HT1080 (cell line): ENCODE data around the gene PDGFC. TPM values are rescaled to one million over a fixed set of nuclear protein-coding genes. Genes with fewer than 3 reads are reported as not detected.

Source experiments
- DNase-seq: peaks from one replicate; pipeline ENCODE4 v3.0.0-alpha.2; 2015; ENCODE audit warnings: low read depth
- total RNA-seq: library from RNA; depleted of rRNA; stranded (reverse); fragments of >200 nt; shearing (Covaris generic); gene quantifications from 2 replicates; pipeline ENCODE4 v1.2.3, GENCODE V29; 2014

Gene PDGFC
- total RNA-seq, 1 experiment from 2014 or later, result 52.3 TPM

- no peak for DNase-seq
These were observed 184.9 kb downstream of the PDGFC start for GRCh38 chr4:156786713-156787112.

DNA sequence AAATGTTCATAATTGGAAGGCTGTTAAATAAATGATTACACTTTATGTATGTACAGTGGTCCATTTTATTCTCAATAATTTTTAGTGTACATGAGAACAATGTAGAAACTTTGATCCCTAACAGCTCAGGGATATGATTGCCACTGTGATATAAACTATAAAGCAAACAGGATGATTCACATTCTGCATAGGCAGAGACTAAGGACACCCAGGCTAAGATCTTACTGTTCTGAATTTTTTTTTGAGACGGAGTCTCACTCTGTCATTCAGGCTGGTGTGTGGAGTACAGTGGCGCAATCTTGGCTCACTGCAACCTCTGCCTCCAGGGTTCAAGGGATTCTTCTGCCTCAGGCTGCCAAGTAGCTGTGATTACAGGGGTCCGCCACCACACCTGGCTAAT, 186.6 kb downstream of the PDGFC start:
- no peak for DNase-seq

DNA sequence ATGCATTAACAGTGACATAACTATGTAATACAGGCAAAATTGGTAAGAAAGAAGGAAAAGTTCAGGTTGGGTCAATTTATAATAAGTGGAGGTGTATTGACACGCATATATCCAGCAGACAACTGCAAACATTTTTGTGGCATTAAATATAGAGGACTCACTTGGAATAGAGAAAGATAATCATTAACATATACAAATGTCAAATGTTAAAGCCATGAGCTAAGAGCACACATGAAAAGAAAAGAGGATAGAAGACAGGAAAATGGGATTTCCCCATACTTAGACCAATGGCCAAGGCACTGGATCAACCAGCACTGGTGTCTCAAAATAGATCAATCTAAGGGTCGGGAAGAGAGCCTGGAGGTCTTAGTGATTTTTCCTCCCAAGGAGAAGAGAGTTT, 187.6 kb downstream of the PDGFC start:
- no peak for DNase-seq

- DNase-seq, result no peak
These were observed 189.1 kb downstream of the PDGFC start for GRCh38 chr4:156782491-156782890.

- DNase-seq, result peak; percentile 62
These were observed 189.7 kb downstream of the PDGFC start for GRCh38 chr4:156781852-156782251.

- peak; percentile 96 for DNase-seq
These were observed 191.8 kb downstream of the PDGFC start for GRCh38 chr4:156779774-156780173.

DNA sequence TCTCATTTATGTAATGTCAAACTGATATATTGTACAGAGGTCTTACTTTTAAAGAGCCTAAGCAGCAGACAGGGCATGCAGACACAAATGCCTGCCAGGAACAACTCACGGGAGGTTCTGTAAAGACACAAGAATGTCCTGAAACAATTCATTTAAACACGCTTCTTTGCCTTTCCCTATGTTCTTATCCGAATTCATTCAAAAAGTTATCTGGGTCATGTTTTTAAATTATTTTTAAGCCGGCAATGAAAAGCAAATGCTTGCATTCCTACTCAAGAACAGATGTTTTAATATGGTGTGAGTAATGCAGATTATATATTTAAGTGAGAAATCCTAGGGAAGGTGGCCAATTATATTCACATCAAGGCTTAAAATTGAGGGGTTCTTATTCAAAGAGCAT, 192.6 kb downstream of the PDGFC start:
- DNase-seq, result peak; percentile 26

DNA sequence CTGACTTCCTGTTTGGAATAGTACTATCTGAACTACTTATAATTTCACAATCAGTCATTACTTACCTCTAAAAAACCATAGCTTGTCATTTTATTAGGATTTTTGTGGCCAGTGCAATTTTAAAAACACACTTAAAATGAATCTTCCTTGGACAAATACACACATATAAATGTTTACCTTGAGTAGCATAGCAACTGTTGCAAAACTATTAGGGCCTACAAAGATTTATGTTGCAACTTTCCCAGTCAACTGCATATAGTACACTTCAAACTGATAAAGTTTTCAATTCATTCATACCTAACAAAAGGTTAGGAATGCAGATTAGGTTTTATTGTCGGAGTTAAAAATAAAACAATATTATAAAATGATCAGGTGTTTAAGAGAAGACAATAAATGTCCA, 193.0 kb downstream of the PDGFC start:
- no peak for DNase-seq

DNA sequence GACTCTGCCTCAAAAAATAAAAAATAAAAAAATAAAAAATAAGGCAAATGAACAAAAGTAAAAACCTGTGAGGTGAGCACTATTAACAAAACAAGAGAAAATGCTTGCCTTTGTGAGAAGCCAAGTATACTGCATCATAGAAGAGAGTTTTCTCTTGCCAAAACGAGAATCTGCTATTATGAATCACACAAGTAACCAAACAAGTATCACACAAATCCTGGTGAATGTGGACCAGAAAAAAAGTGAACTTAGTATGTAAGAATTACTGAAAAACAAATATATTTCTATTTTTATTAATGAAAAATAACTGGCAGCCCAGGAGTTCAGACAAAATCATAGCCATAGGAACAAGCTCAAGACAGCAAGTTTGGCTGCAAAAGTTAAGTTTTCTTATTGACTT, 193.5 kb downstream of the PDGFC start:
- DNase-seq, result no peak

DNA sequence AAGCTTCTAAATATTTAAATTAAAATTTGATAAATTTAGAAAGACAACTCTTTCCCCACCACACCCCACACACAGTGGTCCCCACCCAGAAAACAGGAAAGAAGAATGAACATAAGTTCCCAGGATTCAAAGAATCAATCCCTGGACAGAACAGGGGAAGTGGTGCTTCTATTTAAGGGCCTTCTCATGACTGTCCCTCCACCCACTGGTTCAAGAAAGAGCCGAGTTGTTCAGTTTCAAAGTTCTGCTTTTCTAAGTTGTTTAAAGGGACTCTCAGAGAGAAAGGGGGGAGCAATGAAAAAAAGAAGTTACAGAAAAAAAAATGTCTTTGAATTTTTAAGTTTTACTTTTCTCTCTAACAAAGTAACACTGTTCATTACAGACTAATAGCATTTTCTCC, 195.8 kb downstream of the PDGFC start:
- no peak for DNase-seq

DNA sequence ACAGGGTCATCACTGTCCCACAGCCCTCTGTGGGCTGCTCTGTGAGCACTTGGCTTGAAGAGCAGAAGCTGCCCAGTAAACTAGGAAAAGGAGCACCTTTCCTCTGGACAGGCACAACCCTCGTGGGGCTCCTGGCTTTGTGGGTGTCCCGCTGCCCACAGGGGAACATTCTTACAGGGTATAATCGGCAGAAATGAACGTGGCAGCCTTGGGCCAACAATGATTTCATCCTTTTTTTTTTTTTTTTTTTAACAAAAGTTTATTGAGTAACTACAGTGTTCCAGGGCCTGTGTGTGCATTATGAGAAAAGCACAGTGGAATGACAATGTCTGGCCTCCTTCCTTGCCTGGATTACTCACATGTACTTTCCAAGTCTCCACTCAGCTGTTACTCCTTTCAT, 197.2 kb downstream of the PDGFC start:
- peak; percentile 74 for DNase-seq

- peak; percentile 61 for DNase-seq
These were observed 197.8 kb downstream of the PDGFC start for GRCh38 chr4:156773648-156774357.

GRCh38 chr4:156771171-156771837, 200.3 kb downstream of the PDGFC start:
- peak; percentile 93 for DNase-seq

- DNase-seq, result no peak
These were observed 201.5 kb downstream of the PDGFC start for GRCh38 chr4:156770140-156770539.

GRCh38 chr4:156767911-156768415, 203.6 kb downstream of the PDGFC start:
- DNase-seq, result no peak

- peak; percentile 15 for DNase-seq
These were observed 204.8 kb downstream of the PDGFC start for GRCh38 chr4:156766846-156767245.

- DNase-seq, result no peak
These were observed 206.3 kb downstream of the PDGFC start for GRCh38 chr4:156765277-156765676.

DNA sequence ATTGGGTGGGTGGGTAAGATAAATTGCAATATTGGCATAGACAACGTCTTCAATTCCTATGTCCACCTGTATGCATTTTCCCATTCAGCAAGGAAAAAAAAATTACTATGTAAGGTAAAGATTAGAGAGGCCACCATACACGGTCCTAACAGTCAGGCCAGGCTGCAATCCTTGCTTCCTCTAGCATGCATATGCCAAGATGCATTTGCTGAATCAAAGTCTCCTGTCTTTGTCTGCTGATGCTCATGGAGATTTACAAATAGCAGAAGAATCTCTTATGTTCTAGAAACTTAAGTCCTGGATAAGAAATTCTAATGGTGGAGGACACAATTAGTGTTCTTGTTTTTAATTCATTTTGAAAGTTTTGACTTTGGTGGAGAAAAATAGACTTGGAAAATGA, 206.8 kb downstream of the PDGFC start:
- no peak for DNase-seq

- DNase-seq, result no peak
These were observed 207.5 kb downstream of the PDGFC start for GRCh38 chr4:156764145-156764544.

DNA sequence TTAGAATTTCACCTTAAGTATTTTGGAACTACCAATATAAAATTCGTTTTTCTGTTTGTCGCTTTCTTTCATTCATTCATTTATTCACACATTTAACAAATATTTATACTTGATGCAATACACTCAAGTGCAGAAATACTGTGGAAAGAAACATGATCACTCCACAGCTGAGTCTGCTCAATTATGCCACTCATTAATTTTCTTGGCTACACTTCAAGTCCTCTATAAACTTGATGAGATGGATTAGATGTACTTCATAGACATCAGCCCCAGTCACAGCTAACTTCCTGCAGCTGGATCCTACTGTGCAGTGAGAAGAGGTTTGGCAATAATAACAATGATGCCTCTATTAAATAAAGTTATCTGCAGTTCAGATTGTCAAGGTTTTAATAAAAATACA, 208.1 kb downstream of the PDGFC start:
- DNase-seq, result no peak

- no peak for DNase-seq
These were observed 208.7 kb downstream of the PDGFC start for GRCh38 chr4:156762851-156763250.

DNA sequence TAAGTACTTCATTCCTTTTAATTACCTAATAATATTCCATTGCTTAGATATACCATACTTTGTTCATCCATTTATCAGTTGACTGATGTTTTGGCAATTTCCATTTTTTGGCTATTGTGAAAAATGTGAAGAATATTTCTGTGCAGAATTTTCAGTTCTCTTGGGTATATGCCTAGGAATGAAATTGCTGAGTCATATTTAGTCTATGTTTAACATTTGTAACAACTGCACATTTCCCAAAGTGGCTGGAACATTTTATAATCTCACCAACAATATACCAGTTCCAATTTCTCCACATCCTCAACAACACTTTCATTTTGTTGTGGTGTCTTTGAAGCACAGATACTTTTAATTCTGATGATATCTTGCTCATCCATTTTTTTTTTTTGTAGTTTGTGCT, 215.5 kb downstream of the PDGFC start:
- DNase-seq, result no peak
